HEK293T (cell line): ENCODE measurements around the gene GPR37L1.

ENCODE experiments used
- CTBP1 ChIP-seq: fragments of 450-650 bp; IDR thresholded peaks from 2 replicates; pipeline ENCODE4 v1.6.1; 2016; ENCODE audit warnings: borderline replicate concordance
- ELF4 ChIP-seq: fragments of 450-650 bp; IDR thresholded peaks from 2 replicates; pipeline ENCODE4 v1.6.1; 2017; ENCODE audit warnings: antibody characterized with exemption
- FOXA1 ChIP-seq: fragments of 450-650 bp; IDR thresholded peaks from 2 replicates; pipeline ENCODE4 v1.6.1; 2016; ENCODE audit warnings: mild to moderate bottlenecking
- FOXK2 ChIP-seq: fragments of 450-650 bp; IDR thresholded peaks from 2 replicates; pipeline ENCODE4 v1.6.1; 2016; ENCODE audit warnings: mild to moderate bottlenecking
- FOXM1 ChIP-seq: fragments of 450-650 bp; IDR thresholded peaks from 2 replicates; pipeline ENCODE4 v1.6.1; 2017; ENCODE audit warnings: mild to moderate bottlenecking, borderline replicate concordance
- HDGF ChIP-seq: fragments of 450-650 bp; IDR thresholded peaks from 2 replicates; pipeline ENCODE4 v1.6.1; 2017; ENCODE audit warnings: antibody characterized with exemption, borderline replicate concordance
- NFRKB ChIP-seq: fragments of 450-650 bp; IDR thresholded peaks from 2 replicates; pipeline ENCODE4 v1.6.1; 2016; ENCODE audit warnings: mild to moderate bottlenecking, moderate library complexity
- SP1 ChIP-seq: fragments of 450-650 bp; IDR thresholded peaks from 2 replicates; pipeline ENCODE4 v1.6.1; 2017
- SUZ12 ChIP-seq: fragments of 450-650 bp; IDR thresholded peaks from 2 replicates; pipeline ENCODE4 v1.6.1; 2016; ENCODE audit warnings: mild to moderate bottlenecking
- TARDBP ChIP-seq: fragments of 450-650 bp; IDR thresholded peaks from 2 replicates; pipeline ENCODE4 v1.6.1; 2016
- ZNF384 ChIP-seq: fragments of 450-650 bp; IDR thresholded peaks from 2 replicates; pipeline ENCODE4 v1.6.1; 2016
- TF ChIP-seq, protein P1 (sequence below): fragments of 450-650 bp; IDR thresholded peaks from 2 replicates; pipeline ENCODE4 v1.6.1; 2016

GRCh38 chr1:202159534-202160371 is 37.0 kb downstream of the GPR37L1 start:
- no peak for TF ChIP-seq ELF4
- TF ChIP-seq SP1, result no peak
- no peak for TF ChIP-seq HDGF
- TF ChIP-seq, protein P1, sequence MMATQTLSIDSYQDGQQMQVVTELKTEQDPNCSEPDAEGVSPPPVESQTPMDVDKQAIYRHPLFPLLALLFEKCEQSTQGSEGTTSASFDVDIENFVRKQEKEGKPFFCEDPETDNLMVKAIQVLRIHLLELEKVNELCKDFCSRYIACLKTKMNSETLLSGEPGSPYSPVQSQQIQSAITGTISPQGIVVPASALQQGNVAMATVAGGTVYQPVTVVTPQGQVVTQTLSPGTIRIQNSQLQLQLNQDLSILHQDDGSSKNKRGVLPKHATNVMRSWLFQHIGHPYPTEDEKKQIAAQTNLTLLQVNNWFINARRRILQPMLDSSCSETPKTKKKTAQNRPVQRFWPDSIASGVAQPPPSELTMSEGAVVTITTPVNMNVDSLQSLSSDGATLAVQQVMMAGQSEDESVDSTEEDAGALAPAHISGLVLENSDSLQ, result no peak
- TF ChIP-seq ZNF384, result no peak
- no peak for TF ChIP-seq FOXK2
- TF ChIP-seq SUZ12, result no peak
- no peak for TF ChIP-seq TARDBP
- no peak for TF ChIP-seq FOXA1
- TF ChIP-seq CTBP1, result no peak
- no peak for TF ChIP-seq NFRKB
- TF ChIP-seq FOXM1, result no peak
